ENCODE data around the gene HAUS1. TPM values are rescaled to one million over a fixed set of nuclear protein-coding genes. Genes with fewer than 3 reads are reported as not detected.

HAUS1 gene
- total and polyA plus RNA-seq, 2 experiments from 2014 or later, result 163 to 216 TPM

GRCh38 chr18:46148810-46149209 lies 44.6 kb downstream of the HAUS1 start:
- no peaks in the 10 kb centered on the region for H3K79me2 ChIP-seq (replicated peaks; ENCODE audit: insufficient read depth)
- H2AFZ ChIP-seq, result no peak overlapping the region
- no peak overlapping the region for H3K4me2 ChIP-seq
- H3K4me3 ChIP-seq, result no peak overlapping the region
- Mint-ChIP-seq H3K9me3 (no peaks in the 10 kb centered on the region; the same call in 2 of the 3 replicates), H3K27ac (no peak overlapping the region), H3K27me3 (ENCODE audit: insufficient read depth, low read depth, poor library complexity) (peaks cover 4% of the 10 kb centered on the region), H3K36me3 (ENCODE audit: low read depth) (no peaks in the 10 kb centered on the region), H3K4me1 (peaks cover 33% of the 10 kb centered on the region), H3K4me3 (no peak overlapping the region)
- no peak overlapping the region for H3K27ac ChIP-seq (ENCODE audit: low read depth)
- H3F3A ChIP-seq (replicated peaks; ENCODE audit: low read depth), result peaks cover 4% of the 10 kb centered on the region; the same call in 1 of the 2 replicates
- TF ChIP-seq JUNB (IDR thresholded peaks at IDR 0.05; ENCODE audit: unreplicated experiment), result no peak
- no peak for TF ChIP-seq ZNF114 (CRISPR knock-in tag; IDR thresholded peaks at IDR 0.05)
- peak; percentile 74 to 95 for TF ChIP-seq CTCF (conservative IDR thresholded peaks at IDR 0.05; ENCODE audit: low read depth in 2 of 2)
- TF ChIP-seq EZH2 (IDR thresholded peaks at IDR 0.05; ENCODE audit: low read depth, unreplicated experiment), result no peak
- TF ChIP-seq POLR2AphosphoS5 (IDR thresholded peaks at IDR 0.05; ENCODE audit: low read depth), result no peak
- no peaks in the 10 kb centered on the region for H3K36me3 ChIP-seq (ENCODE audit: insufficient read depth)
- peaks cover 15% of the 10 kb centered on the region for H3K4me1 ChIP-seq (ENCODE audit: insufficient read depth)
- DNase-seq (ENCODE audit: low spot score), result peak; percentile 96
- peak; percentile 76 for ATAC-seq
- H4K20me1 ChIP-seq (replicated peaks; ENCODE audit: insufficient read depth), result no peaks in the 10 kb centered on the region
- no peaks in the 10 kb centered on the region for H3K27me3 ChIP-seq (ENCODE audit: insufficient read depth)
- H3K9me2 ChIP-seq (ENCODE audit: insufficient read depth), result no peaks in the 10 kb centered on the region

GRCh38 chr18:46152436-46152807 lies 48.2 kb downstream of the HAUS1 start:
- Histone ChIP-seq H3K36me3 (ENCODE audit: insufficient read depth) (no peaks in the 10 kb centered on the region), H3K4me3 (peak overlapping the region; percentile 49; the same call in 1 of the 2 replicates), H2AFZ (peak overlapping the region; percentile 91; the same call in 1 of the 2 replicates), H4K20me1 (replicated peaks; ENCODE audit: insufficient read depth) (no peaks in the 10 kb centered on the region), H3K9me2 (ENCODE audit: insufficient read depth) (no peaks in the 10 kb centered on the region), H3K27ac (ENCODE audit: low read depth) (no peak overlapping the region), H3K27me3 (ENCODE audit: insufficient read depth) (no peaks in the 10 kb centered on the region), H3K79me2 (replicated peaks; ENCODE audit: insufficient read depth) (no peaks in the 10 kb centered on the region), H3K4me1 (ENCODE audit: insufficient read depth) (peaks cover 21% of the 10 kb centered on the region), H3K4me2 (peak overlapping the region; percentile 75), H3F3A (replicated peaks; ENCODE audit: low read depth) (peaks cover 7% of the 10 kb centered on the region; the same call in 1 of the 2 replicates)
- Mint-ChIP-seq H3K27me3 (ENCODE audit: insufficient read depth, low read depth, poor library complexity) (peaks cover 14% of the 10 kb centered on the region), H3K36me3 (ENCODE audit: low read depth) (0 out of 3 replicates have a peak, but pooled peaks cover 3% of the 10 kb centered on the region), H3K4me1 (peaks cover 37% of the 10 kb centered on the region), H3K9me3 (no peaks in the 10 kb centered on the region), H3K4me3 (no peak overlapping the region), H3K27ac (0 out of 2 replicates have a peak overlapping the region, but pooled peaks have one; percentile 31)
- DNase-seq (ENCODE audit: low spot score) (no peak), ATAC-seq (no peak; the same call in 2 of the 3 replicates)
- TF ChIP-seq ZNF462 (CRISPR knock-in tag; IDR thresholded peaks at IDR 0.05) (no peak), STAT1 (IDR thresholded peaks at IDR 0.05; ENCODE audit: unreplicated experiment) (no peak), ZNF331 (CRISPR knock-in tag; IDR thresholded peaks at IDR 0.05; ENCODE audit: low read depth) (no peak), ZNF114 (CRISPR knock-in tag; IDR thresholded peaks at IDR 0.05) (no peak), JUNB (IDR thresholded peaks at IDR 0.05; ENCODE audit: unreplicated experiment) (no peak), NANOG (IDR thresholded peaks at IDR 0.05; ENCODE audit: borderline replicate concordance) (no peak), POLR2AphosphoS5 (IDR thresholded peaks at IDR 0.05; ENCODE audit: low read depth) (no peak), ETS1 (IDR thresholded peaks at IDR 0.05) (no peak), EZH2phosphoT487 (IDR thresholded peaks at IDR 0.05; ENCODE audit: unreplicated experiment) (no peak), CREB1 (CRISPR knock-in tag; IDR thresholded peaks at IDR 0.05; ENCODE audit: low read depth) (no peak)

Data from GM23338 (cell line).